Glutamatergic neuron (in vitro differentiated cells): Measurements from ENCODE around the gene DLEU7. TPM values are rescaled to one million over a fixed set of nuclear protein-coding genes. Genes with fewer than 3 reads are reported as not detected.

Experiments used
- DNase-seq: peaks from one replicate; pipeline ENCODE4 v3.0.0; 2022
- H3K27ac Mint-ChIP-seq: one replicate; pipeline ENCODE4 v1.8.0; 2020; ENCODE audit warnings: mild to moderate bottlenecking, mixed read lengths, inconsistent platforms; ENCODE audit not compliant: unreplicated experiment
- H3K27me3 Mint-ChIP-seq: one replicate; pipeline ENCODE4 v1.8.0; 2020; ENCODE audit warnings: mild to moderate bottlenecking, moderate library complexity, mixed read lengths, inconsistent platforms; ENCODE audit not compliant: unreplicated experiment
- H3K36me3 Mint-ChIP-seq: one replicate; pipeline ENCODE4 v1.8.0; 2020; ENCODE audit warnings: mild to moderate bottlenecking, mixed read lengths, inconsistent platforms; ENCODE audit not compliant: unreplicated experiment
- H3K4me1 Mint-ChIP-seq: one replicate; pipeline ENCODE4 v1.8.0; 2020; ENCODE audit warnings: mild to moderate bottlenecking, low read depth, mixed read lengths, inconsistent platforms; ENCODE audit not compliant: unreplicated experiment
- H3K4me3 Mint-ChIP-seq: one replicate; pipeline ENCODE4 v1.8.0; 2020; ENCODE audit warnings: mild to moderate bottlenecking, mixed read lengths, inconsistent platforms; ENCODE audit not compliant: unreplicated experiment
- H3K9me3 Mint-ChIP-seq: one replicate; pipeline ENCODE4 v1.8.0; 2020; ENCODE audit warnings: mild to moderate bottlenecking, moderate library complexity, mixed read lengths, inconsistent platforms; ENCODE audit not compliant: unreplicated experiment
- total RNA-seq: library from RNA; stranded (reverse); fragmentation: NEBNext Ultra II Directional; extraction: Animal tissue kit (Norgen Biotek cat#: 25700); gene quantifications from one replicate; pipeline ENCODE4 v1.2.1, GENCODE V29; 2021; ENCODE audit not compliant: unreplicated experiment
- TF ChIP-seq, protein P1 (sequence below): fragments of 200-600 bp; sonication (generic); IDR thresholded peaks from one replicate; pipeline ENCODE4 v1.5.0; 2021; ENCODE audit not compliant: partially characterized antibody, unreplicated experiment

Gene DLEU7
- total RNA-seq, 1 donor from 2014 or later = 2.3 TPM

DNA sequence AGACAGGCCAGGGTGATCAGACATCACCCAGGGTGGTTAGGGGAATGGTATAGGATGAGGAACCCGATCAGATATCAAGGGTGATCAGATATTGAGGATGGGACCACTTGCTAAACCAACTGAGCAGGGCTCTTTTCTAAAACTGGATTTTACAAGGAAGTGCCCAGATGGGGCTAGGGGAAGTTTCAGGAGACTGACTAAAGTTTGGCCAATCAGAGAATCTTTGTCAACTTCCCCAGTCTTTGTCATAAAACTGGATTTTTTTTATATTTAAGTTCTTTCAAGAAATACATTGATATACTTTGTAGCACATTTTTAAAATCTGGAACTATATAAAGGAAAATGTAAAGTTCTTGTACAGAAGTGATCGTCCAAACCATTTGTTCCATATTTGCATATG lies 30.5 kb upstream of the DLEU7 start:
- TF ChIP-seq, protein P1, sequence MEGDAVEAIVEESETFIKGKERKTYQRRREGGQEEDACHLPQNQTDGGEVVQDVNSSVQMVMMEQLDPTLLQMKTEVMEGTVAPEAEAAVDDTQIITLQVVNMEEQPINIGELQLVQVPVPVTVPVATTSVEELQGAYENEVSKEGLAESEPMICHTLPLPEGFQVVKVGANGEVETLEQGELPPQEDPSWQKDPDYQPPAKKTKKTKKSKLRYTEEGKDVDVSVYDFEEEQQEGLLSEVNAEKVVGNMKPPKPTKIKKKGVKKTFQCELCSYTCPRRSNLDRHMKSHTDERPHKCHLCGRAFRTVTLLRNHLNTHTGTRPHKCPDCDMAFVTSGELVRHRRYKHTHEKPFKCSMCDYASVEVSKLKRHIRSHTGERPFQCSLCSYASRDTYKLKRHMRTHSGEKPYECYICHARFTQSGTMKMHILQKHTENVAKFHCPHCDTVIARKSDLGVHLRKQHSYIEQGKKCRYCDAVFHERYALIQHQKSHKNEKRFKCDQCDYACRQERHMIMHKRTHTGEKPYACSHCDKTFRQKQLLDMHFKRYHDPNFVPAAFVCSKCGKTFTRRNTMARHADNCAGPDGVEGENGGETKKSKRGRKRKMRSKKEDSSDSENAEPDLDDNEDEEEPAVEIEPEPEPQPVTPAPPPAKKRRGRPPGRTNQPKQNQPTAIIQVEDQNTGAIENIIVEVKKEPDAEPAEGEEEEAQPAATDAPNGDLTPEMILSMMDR = no peak
- DNase-seq = no peak
- Mint-ChIP-seq H3K4me3 (no peak overlapping the region), H3K36me3 (no peaks in the 10 kb centered on the region), H3K9me3 (peaks cover 2% of the 10 kb centered on the region), H3K27me3 (no peaks in the 10 kb centered on the region), H3K4me1 (peaks cover 4% of the 10 kb centered on the region), H3K27ac (no peak overlapping the region)

GRCh38 chr13:50873467-50873866 lies 30.0 kb upstream of the DLEU7 start:
- no peaks in the 10 kb centered on the region for H3K27me3 Mint-ChIP-seq
- no peak for DNase-seq
- H3K4me3 Mint-ChIP-seq = no peak overlapping the region
- H3K27ac Mint-ChIP-seq = no peak overlapping the region
- peaks cover 2% of the 10 kb centered on the region for H3K9me3 Mint-ChIP-seq
- no peaks in the 10 kb centered on the region for H3K36me3 Mint-ChIP-seq
- TF ChIP-seq, protein P1 = no peak
- H3K4me1 Mint-ChIP-seq = peaks cover 4% of the 10 kb centered on the region

DNA sequence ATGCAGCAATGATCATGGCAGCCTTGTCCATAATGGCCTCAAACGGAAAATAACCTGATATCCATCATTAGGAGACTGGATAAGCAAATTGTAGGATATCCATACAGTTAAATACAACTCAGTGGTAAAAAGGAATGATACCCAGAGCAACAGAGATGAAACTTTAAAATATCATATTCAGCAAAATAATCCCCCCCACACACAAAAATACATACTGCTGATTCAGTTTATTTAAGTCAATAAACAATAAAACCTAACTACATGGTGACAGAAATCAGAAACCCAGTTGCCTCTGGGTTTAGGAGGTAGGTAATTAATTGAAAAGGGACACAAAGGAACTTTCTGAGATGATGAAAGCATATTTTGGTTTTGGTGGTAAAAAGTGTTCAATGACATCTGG lies 27.9 kb upstream of the DLEU7 start:
- H3K9me3 Mint-ChIP-seq = peaks cover 3% of the 10 kb centered on the region
- H3K36me3 Mint-ChIP-seq = no peaks in the 10 kb centered on the region
- no peak overlapping the region for H3K27ac Mint-ChIP-seq
- H3K27me3 Mint-ChIP-seq = no peaks in the 10 kb centered on the region
- TF ChIP-seq, protein P1 = no peak
- H3K4me1 Mint-ChIP-seq = peaks cover 4% of the 10 kb centered on the region
- DNase-seq = no peak
- H3K4me3 Mint-ChIP-seq = no peak overlapping the region

GRCh38 chr13:50867637-50867945 lies 24.1 kb upstream of the DLEU7 start:
- DNase-seq = no peak
- Mint-ChIP-seq H3K4me1 (no peaks in the 10 kb centered on the region), H3K36me3 (no peaks in the 10 kb centered on the region), H3K4me3 (no peak overlapping the region), H3K27me3 (no peaks in the 10 kb centered on the region), H3K9me3 (peaks cover 5% of the 10 kb centered on the region), H3K27ac (no peak overlapping the region)
- TF ChIP-seq, protein P1 = no peak

GRCh38 chr13:50866817-50867636 lies 23.5 kb upstream of the DLEU7 start:
- H3K4me3 Mint-ChIP-seq = no peak overlapping the region

More at GRCh38 chr13:50866817-50867636, 23.5 kb upstream of the DLEU7 start:
- Mint-ChIP-seq H3K4me1 (no peaks in the 10 kb centered on the region), H3K9me3 (peaks cover 5% of the 10 kb centered on the region), H3K36me3 (no peaks in the 10 kb centered on the region), H3K27ac (no peak overlapping the region), H3K27me3 (no peaks in the 10 kb centered on the region)
- DNase-seq = no peak
- TF ChIP-seq, protein P1 = no peak
